HG03095 (cell line): ENCODE data around the gene DACH1.
"Not testable (repeated sequence)": the region's sequence is repeated elsewhere in the genome, so short reads cannot be mapped to it uniquely, and the experiment has no call there.

Source experiments
- ATAC-seq: cut with Tn5 transposase; IDR thresholded peaks from one replicate; pipeline ENCODE4 v1.9.1; 2021; ENCODE audit warnings: moderate library complexity; ENCODE audit not compliant: unreplicated experiment

DACH1 gene

DNA sequence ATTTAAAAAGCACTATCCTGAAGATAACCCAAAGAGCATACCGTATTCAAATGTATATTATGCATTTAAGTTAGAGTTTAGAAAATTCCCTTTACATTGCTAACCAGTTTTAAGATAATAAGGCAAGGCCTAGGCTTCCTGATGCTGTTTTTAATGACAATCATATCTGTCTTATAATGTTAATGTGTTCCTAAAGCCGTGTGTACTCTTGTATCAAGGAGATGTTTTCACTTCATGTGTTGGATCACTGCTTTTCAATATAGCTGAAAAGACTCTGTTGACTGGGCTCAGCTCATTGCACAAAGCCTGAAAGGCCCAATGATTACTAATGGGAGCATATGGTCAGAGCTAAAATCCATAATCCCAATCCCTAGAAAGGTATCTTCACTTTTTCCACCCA is 81.6 kb downstream of the DACH1 start:
- no peak for ATAC-seq

DNA sequence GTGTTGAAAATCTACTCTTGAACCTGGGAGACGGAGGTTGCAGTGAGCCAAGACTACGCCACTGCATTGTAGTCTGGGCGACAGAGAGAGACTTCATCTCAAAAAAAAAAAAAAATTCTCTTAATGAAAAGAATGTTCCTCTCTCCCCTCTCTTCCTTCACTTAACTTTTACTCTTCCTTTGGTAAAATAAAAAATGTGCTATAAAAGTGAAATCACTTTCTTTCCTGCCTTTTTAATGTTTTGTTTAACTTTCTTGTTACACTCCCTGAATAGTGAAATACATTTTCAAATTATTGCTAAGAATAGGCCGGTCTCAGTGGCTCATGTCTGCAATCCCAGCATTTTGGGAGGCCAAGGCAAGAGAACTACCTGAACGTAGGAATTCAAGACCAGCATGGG is 86.5 kb downstream of the DACH1 start:
- no peak for ATAC-seq

DNA sequence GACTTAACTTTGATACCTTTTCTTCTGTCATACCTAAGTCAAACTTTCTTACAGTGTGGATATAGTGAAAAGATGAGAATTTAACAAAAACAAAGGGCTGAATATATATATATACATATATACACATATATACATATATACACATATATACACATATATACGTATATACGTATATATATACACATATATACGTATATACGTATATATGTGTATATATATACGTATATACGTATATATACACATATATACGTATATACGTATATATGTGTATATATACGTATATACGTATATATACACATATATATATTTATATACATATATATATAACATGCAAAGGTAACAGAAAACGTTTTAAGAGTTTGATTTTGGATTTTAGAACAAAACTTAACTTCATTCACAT is 88.0 kb downstream of the DACH1 start:
- not testable (repeated sequence) for ATAC-seq

DNA sequence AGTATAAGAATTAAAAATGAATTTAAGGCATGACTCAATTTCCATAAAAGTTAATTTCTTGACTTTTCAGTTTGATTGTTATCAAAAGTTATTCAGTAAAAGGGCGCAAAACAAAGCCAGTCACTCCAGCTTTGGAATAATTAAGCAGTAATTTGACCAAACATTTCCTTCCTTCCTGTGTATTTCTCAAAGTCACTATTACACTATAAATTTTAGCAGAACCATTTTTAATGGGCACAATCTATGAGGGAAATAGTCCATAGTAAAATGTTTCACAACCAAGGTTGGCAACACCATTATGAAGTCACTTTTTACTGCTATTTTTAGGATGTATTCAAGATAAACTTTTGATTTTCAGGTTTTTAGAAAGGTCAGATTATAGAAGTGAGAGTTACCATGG is 91.0 kb downstream of the DACH1 start:
- ATAC-seq: no peak

DNA sequence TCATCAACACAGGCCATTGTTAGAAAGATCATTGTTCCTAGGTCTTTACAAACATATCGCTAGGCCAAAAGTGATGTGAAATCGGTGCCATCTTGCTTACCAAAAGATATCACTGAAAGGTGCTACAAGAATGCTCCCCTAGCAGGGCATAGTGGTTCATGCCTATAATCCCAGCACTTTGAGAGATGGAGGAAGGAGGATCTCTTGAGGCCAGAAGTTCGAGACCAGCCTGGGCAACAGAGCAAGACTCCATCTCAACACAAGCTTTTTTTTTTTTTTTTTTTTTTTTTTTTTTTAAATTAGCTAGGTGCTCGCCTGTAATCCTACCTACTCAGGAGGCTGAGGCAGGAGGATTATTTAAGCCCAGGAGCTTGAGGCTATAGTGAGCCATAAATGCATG is 92.1 kb downstream of the DACH1 start:
- ATAC-seq: no peak

DNA sequence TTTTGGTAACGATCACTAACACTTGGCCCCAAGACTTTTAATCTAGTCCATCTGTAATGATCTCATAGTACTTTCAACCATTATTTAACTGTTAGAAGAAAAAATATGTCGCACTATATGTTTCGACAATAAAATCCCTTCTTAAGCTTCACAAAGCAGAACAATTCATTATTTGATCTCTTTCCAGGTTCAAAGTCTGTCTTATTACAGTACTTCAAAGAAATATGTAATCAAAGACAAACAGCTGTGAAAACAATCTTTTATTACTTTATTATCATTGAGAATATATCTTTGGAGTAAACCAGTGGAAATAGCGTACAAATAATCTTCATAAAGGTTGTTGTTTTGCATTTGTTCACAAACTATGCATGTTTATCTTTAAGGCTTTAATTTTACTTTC is 93.5 kb downstream of the DACH1 start:
- ATAC-seq: no peak

DNA sequence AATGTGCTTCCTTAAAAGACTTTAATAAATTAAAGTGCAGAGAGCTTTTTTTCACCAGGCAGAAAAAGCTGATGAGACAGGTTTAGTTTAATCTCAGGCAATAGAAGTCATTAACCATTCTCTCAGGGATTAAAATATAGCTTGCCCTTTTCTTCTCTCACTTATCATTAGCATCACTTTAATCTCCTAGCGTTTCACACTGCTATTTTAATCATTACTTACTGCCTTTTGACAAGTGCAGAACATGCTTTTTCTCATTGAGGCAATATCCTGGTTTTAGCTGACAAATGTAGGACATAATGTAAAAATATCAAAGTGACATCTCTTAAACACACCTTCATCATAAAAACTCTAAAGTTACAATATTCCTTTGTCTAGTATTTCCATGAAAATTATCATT is 94.6 kb downstream of the DACH1 start:
- no peak for ATAC-seq

DNA sequence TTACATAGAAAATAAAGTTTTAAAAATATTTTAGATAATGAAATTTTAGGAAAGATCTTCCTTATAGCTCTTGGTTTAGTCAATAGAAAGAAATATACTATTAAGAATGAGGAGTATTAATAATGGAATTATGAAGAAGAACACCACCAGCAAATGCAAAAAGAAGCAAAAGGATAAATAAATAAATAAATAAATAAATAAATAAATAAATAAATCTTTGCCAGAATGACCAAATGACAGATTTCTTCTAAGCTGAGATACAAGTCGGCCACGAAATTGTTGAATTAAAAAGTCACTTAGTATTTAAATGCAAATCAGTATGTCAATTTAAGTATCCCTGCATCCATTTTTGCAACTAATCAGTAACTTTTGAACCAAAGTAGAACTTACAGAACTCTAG is 95.9 kb downstream of the DACH1 start:
- ATAC-seq: no peak

DNA sequence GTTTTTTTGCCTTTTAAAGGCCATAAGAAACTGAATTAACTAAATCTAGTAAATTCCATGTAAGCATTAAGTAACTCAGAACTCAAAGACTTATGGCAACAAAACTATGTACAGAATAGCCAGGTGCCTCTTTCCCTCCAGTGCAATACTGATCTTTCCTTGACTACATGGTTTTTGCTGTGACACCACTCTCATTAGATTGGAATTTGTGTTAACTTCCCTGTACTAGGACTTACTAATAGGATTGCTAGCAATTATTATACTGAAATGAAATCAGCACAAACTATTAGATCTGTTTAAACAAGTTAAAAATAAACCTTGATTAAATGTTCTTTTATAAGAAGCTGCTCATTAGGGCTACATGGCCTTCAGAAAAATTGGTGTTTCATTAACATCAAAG is 96.3 kb downstream of the DACH1 start:
- no peak for ATAC-seq

DNA sequence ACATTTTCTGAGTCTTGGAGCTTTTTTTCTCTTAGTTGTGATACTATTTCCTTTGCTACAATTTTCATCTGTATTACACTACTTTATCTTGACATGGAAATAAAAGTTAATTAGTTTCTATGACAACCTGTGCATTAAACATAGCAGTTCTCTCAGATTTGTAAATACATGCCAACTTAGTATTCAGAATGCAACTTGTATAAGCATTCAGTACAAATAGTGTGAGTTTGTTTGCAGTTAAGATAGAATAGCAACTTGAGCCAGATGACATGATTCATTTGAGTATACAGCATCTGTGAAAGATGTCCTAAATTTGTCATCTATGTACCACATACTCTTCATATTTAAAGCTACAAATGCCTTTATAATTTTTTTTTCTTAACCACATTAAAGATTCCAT is 98.1 kb downstream of the DACH1 start:
- ATAC-seq: no peak

DNA sequence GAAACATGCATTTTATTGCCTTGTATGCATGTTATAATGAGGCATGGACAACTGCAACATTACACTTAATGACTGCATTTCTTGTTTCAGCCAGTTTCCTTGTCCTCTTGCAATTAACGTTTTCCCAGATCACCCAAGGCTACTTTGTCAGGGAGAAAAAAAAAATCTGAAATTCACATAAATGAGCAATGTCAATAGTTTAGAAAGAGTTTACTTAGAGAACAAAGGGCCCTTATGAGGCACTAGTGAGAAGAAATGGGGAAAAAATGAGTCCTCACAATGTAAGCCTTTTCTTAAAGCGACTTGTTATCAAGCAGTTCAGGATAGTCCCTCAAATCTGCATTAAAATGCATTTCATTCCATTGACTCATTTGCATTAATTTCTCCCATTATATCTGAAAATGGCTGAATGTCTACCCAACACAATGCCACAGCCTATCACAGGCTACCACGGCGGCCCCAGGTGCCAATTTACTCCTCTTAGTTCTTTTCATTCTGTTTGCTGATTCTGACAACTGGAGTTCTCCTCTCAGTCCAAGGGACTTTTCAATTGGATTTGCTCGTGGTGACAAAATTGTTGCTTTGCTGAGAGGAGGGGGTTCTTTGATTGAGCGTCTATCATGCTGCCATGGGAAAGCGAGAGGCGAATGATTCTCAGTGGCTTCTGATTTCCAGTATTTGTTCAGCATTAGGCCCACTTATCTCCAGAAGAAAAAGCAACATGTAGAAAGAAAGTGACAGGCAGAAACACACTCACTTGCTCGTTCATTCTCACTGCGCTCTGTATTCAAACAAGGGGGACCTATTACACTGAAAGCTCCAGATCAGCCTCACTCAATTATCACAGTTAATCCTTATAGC is 107.1 kb downstream of the DACH1 start:
- ATAC-seq: no peak

DNA sequence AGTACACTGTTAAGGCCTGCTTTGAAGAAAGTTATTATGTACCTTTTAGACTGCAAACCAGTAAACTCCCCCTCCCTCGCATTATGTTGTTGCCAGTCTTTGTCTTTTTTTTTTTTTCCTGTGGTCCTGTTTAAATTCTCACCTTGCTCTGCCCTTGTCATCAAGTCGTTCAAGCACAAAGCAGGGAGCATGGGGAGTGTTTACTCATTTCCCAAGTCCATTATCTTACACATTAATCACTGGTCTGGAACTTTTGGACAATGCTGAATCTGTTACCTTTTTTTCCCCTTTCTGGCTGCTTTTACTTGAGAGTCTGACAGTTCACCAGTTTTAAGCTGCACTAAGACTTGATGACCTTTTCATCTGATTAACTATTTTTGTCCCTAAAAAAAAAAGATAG is 108.2 kb downstream of the DACH1 start:
- no peak for ATAC-seq

DNA sequence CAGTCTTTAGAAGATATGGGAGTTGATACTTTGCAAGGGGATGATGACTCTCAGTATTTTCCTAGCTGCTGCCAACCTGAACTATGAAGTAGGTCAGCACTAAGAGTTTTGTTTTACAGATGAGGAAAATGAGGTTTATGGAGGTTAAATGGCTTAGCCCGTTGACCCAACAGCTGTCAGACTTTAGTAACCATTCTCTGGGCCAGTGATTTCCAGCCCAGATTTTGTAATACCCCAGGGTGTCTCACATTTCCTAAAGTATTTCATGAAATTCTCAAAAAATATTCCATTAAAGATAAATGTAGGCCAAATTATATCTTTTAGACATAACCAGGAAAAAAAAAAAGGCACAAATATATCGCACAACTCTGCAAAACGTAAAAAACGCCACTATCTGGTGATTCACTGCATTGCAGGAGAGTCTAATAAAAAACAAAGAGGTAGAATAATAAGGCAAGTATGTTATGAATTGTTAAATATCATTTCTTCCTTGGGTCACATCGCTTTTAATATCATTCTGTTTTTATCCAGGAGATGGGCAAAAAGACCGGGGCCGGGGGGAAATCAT is 112.5 kb downstream of the DACH1 start:
- ATAC-seq: no peak

DNA sequence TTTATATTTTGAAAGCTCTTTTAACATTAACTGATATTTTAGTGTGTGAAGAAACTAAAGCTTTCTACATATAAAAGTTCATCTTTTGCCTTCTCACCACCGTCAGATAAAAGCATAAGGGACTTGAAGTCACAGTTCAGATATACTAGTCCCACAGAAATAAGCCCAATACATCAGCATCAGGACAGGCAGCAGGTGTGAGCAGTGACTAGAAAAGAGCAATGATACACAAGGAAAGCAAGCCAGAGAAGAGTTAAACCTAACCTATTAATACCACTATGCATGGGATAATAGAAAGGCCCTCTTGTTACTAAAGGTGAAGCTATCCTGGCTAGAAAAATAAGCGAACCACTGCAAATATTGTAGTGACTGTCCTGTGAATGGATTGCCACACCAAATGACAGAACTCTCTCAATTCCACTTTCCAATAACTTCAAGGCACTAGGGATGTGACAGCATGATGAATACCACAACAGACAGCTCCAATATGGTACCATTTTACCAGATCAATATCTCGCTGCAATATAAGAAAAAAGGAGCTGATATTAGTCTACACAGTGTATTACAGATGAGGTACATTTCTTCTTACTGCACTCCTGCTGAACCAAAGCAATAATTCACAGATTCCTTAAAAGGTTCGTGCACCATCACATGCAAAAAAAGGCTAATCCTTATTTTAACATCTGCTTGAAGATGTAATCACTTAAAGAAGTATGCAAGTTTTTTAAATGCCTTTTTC is 114.1 kb downstream of the DACH1 start:
- no peak for ATAC-seq

DNA sequence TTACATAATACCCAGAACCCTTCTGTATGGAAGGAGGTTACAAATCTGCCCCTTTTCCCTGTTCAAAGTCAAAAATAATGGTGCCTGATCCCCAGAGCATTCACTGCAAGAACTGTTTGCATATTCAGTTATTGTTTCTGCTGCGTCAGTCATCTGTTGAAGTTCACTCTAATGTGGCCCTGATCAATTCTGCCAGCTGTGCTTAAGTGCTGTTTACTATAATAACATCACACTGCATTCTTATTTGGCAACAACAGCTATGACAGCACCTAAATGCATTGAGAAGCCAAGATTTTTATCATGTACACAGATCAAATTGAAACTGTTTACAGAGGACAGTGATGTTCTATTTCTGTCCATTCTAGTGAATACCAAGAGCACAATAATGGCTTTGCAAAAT is 115.9 kb downstream of the DACH1 start:
- no peak for ATAC-seq

DNA sequence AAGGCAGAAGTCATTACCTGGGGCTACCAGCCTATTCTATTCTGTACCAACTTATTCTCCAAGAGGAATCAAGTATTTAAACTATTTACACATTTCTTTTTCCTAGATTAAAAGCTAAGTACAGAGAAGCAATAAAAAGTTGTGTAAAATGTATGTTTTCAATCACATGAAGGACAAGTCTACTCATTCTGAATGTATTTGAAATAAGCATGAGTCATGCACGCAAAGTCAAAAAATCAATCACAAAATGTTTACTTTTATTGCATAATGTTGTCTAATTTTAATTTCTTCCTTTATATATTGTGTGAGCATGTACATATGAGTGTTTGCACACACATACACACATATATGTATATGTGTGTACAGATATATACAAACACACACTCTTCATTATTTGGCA is 136.7 kb downstream of the DACH1 start:
- ATAC-seq: no peak

DNA sequence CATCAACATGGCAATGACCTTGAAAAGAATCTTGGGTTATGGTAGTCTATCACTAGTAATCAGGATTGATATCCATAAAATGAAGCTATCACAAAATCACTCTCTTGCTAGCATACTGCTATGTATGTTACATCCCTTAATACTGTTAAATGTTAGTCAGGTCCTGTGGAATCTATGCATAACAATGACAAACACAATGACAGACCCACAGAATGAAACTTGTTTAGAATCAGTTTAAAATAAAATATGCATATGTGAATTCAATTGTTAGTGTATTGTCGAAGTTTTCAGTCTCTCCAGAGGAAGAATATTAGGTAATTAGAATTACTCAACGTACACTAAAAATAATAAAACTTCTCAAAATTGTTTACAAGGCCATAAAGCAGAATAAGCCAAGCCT is 137.6 kb downstream of the DACH1 start:
- ATAC-seq: no peak

DNA sequence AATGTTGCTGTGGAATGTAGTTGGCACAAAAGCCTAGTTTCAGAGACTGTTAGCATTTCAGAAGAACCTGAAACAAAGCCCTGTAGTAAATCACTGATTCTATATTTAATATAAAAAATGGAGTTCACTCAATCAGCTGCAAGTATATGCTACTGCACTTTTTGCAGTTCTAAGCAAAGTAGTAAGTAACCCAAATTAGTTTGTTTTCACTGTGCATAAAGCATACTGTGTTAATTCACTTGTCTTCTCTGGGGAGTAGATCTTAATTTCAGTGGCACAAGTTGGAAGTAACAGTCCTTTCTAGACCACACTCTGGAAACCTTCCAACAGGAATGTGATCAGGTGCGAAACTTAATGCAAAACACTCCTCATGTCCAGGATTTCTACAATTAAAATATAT is 139.3 kb downstream of the DACH1 start:
- no peak for ATAC-seq

DNA sequence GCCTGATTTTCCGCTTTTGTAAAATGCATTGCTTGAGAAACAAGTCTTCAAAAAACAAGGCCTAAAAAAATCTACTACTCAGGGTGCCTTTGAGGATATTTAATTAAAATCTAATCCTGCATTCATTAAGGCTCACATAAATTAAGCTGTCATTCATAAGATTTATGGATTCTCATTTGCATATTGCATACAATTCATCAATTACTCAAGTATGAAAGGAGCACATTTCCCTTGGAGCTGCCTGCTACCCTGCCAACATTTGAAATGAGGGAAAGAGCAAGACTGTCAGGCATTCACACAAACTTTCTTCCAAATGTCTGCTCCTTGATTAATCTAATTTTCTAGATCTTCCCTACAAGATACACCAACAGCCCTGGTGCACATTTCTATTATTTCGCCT is 140.0 kb downstream of the DACH1 start:
- no peak for ATAC-seq

DNA sequence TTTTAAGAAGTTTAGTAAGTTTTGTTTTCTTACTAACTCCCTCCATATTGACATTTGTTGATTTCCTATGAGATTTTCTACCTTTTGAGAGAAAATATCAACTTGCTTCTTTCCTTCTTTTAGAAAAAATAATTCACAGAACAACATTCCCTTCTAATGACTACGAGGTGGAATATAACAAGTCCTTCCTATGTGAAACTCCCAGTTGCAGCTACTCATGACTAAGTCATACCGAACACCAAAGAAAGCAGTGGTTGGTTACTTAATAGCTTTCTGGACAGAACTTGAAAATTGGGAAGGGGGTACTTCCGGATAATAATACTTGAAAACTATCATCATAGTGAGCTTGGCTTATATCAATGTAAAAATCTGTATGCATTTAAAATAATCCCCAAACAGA is 144.8 kb downstream of the DACH1 start:
- no peak for ATAC-seq

DNA sequence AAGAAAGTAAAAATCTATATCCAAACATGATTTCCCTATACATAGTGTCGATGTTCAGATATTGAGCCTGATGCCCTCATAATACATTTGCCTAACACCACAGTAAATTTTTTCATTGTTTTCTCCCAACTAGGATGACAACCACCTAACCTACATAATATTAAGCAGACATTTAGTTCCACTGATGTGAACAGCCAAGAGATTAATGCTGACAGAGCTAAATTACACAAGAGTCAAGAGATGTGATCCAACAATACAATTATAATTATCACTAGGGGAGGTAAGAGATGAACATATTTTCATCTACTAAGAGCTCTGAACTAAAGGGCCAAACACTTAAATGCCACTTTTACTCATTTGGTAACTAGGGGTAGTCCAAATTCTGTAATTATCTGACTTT is 145.9 kb downstream of the DACH1 start:
- ATAC-seq: no peak

DNA sequence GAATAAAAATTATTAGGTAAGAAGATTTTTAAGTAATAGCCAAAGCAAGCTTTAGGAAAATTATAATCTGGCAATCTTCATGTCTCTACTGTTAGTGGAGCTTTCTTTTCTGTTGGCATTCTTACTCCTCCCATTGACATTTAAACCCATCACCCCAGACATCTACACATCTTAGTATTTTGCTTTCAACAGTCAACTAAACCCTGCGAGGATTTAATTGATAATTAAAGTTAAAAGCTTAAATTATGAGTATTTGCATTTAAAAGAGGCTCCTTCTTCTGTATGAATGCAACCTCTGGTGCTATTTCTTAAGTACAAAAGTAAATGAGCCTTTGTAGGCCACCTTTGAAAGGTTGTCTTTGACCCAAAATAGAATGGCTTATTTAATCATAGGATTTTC is 148.1 kb downstream of the DACH1 start:
- ATAC-seq: no peak
